Naive thymus-derived CD8-positive, alpha-beta T cell (primary cell): ENCODE measurements around the gene PRM3. TPM values are rescaled to one million over a fixed set of nuclear protein-coding genes. Genes with fewer than 3 reads are reported as not detected.

ENCODE experiments used
- ATAC-seq, 2 donors: fragments of 150-1000 bp; cut with Tn5 transposase in 1 of 2; sonication (Bioruptor Pico), chemical (Tn5 transposase) in 1 of 2; 1 replicate in 1 of 2; 2 replicates in 1 of 2; pipeline ENCODE4 v1.10.0; 2021; ENCODE audit warnings: mild to moderate bottlenecking in 2 of 2, moderate library complexity in 2 of 2
- POLR2A ChIA-PET: fragments of 350-600 bp; sonication (Branson Sonifier 250); formaldehyde crosslinking; loops from one replicate; lab custom pipeline; 2021; ENCODE audit warnings: antibody characterized with exemption; lab: Charles Lee
- DNase-seq, 10 donors: peaks; one replicate each; pipeline versions ENCODE4 v3.0.0 to v3.0.0-alpha.2; 2020 to 2022
- H3K27ac Mint-ChIP-seq, 10 donors: one replicate each; pipeline ENCODE4 v1.8.0; 2020 to 2022; ENCODE audit warnings: mild to moderate bottlenecking in 10 of 10, mixed read lengths in 10 of 10, moderate library complexity in 4 of 10, inconsistent platforms in 1 of 10
- H3K27me3 Mint-ChIP-seq, 5 donors: one replicate each; pipeline ENCODE4 v1.8.0; 2021 to 2022; ENCODE audit warnings: mixed read lengths in 5 of 5
- H3K36me3 Mint-ChIP-seq, 3 donors: one replicate each; pipeline ENCODE4 v1.8.0; 2020 to 2022; ENCODE audit warnings: mixed read lengths in 3 of 3, mild to moderate bottlenecking in 2 of 3, inconsistent platforms in 1 of 3
- H3K4me1 Mint-ChIP-seq, 4 donors: one replicate each; pipeline ENCODE4 v1.8.0; 2021 to 2022; ENCODE audit warnings: mixed read lengths in 4 of 4
- H3K4me3 Mint-ChIP-seq, 10 donors: one replicate each; pipeline ENCODE4 v1.8.0; 2020 to 2022; ENCODE audit warnings: mild to moderate bottlenecking in 10 of 10, mixed read lengths in 10 of 10, moderate library complexity in 6 of 10, inconsistent platforms in 1 of 10
- H3K9me3 Mint-ChIP-seq, 9 donors: one replicate each; pipeline ENCODE4 v1.8.0; 2020 to 2022; ENCODE audit warnings: mixed read lengths in 9 of 9, mild to moderate bottlenecking in 3 of 9, inconsistent platforms in 1 of 9, moderate library complexity in 1 of 9
- polyA plus RNA-seq, 3 donors: library from polyadenylated mRNA; unstranded; fragments of 300-500 nt; fragmentation: Illumina TruSeq; gene quantifications; one replicate each; pipeline ENCODE4 v1.2.3, GENCODE V29; 2021
- total RNA-seq, 8 experiments: library from RNA in 2 of 8; stranded (reverse) in 2 of 8; gene quantifications; one replicate each; pipeline ENCODE4 v1.2.3 and lab custom pipeline; 2021 to 2026

The PRM3 gene
- total and polyA plus RNA-seq, 5 experiments from 2014 or later = not detected

- H3K4me1 Mint-ChIP-seq = peaks cover 28 to 56% (median 53%) of the 10 kb centered on the region in 4 donors
- POLR2A ChIA-PET = interaction anchor here (0.6 to 7.7 kb wide), 10 partner anchors 20 to 328 kb away, joined by 3 to 148 read pairs (median 7); no protein-coding TSS in a partner anchor
- peak overlapping the region; percentile 74 to 95 (median 85) for H3K4me3 Mint-ChIP-seq
- ATAC-seq = no peak
- H3K36me3 Mint-ChIP-seq = peaks cover 0 to 16% (median 3%) of the 10 kb centered on the region in 3 donors
- no peaks in the 10 kb centered on the region for H3K27me3 Mint-ChIP-seq
- DNase-seq = peak in 7 of 10 donors; percentile 30 to 45 (median 38)
- no peaks in the 10 kb centered on the region for H3K9me3 Mint-ChIP-seq
- H3K27ac Mint-ChIP-seq = peak overlapping the region; percentile 75 to 92 (median 84)
Measured at GRCh38 chr16:11253009-11253994, 20.1 kb downstream of the PRM3 start.

DNA sequence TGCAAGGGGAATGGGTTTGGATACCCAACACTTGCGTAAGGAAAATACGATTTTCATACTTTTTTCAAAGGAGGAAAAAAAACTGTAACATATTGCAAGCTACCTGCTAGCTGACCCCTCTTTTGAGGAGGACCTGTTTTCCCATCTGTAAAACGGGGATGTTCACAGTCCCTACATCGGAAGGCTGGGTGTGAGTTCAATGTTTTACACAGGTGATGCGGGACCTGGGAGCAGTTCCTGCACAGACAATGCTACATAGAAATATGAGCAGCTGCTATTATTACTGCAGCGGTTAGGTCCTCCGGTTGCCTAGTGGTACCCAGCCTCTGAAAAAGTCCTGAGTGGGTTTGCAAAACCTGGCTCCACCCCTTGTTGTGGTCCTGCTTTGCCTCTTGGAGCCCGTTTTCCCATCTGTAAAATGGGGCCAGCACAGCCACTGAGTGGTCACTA is 20.9 kb downstream of the PRM3 start:
- Mint-ChIP-seq H3K9me3 (no peaks in the 10 kb centered on the region), H3K4me3 (peak overlapping the region; percentile 74 to 95 (median 85)), H3K4me1 (peaks cover 26 to 51% (median 48%) of the 10 kb centered on the region in 4 donors), H3K36me3 (peaks cover 0 to 16% (median 3%) of the 10 kb centered on the region in 3 donors), H3K27me3 (no peaks in the 10 kb centered on the region), H3K27ac (peak overlapping the region; percentile 86 to 97 (median 92))
- POLR2A ChIA-PET = interaction anchor here (0.6 to 1.9 kb wide), 5 partner anchors 20 to 104 kb away, joined by 3 to 19 read pairs (median 4); no protein-coding TSS in a partner anchor
- ATAC-seq (no peak), DNase-seq (no peak)

- POLR2A ChIA-PET = interaction anchor here (0.6 to 1.9 kb wide), 6 partner anchors 19 to 217 kb away, joined by 3 to 19 read pairs (median 4); no protein-coding TSS in a partner anchor
- ATAC-seq (peak; percentile 9 to 36), DNase-seq (peak; percentile 50 to 84 (median 72))
- no peaks in the 10 kb centered on the region for H3K27me3 Mint-ChIP-seq
- peak overlapping the region; percentile 86 to 97 (median 93) for H3K27ac Mint-ChIP-seq
- H3K4me3 Mint-ChIP-seq = peak overlapping the region; percentile 74 to 95 (median 85)
- no peaks in the 10 kb centered on the region for H3K9me3 Mint-ChIP-seq
- peaks cover 21 to 44% (median 41%) of the 10 kb centered on the region in 4 donors for H3K4me1 Mint-ChIP-seq
- peaks cover 0 to 16% (median 3%) of the 10 kb centered on the region in 3 donors for H3K36me3 Mint-ChIP-seq
Measured at GRCh38 chr16:11251525-11252481, 21.6 kb downstream of the PRM3 start.

- Mint-ChIP-seq H3K4me3 (peak overlapping the region in 3 of 10 donors; percentile 7 to 91 (median 43)), H3K27me3 (no peaks in the 10 kb centered on the region), H3K36me3 (peaks cover 0 to 16% (median 3%) of the 10 kb centered on the region in 3 donors), H3K9me3 (no peaks in the 10 kb centered on the region), H3K27ac (peak overlapping the region in 7 of 10 donors; percentile 86 to 97 (median 93)), H3K4me1 (peaks cover 21 to 41% (median 39%) of the 10 kb centered on the region in 4 donors)
- DNase-seq = no peak
- POLR2A ChIA-PET = interaction anchor here (0.7 to 1.9 kb wide), 3 partner anchors 18 to 216 kb away, joined by 3 to 19 read pairs (median 10); no protein-coding TSS in a partner anchor
- ATAC-seq = no peak
Measured at GRCh38 chr16:11250786-11251524, 22.5 kb downstream of the PRM3 start.

DNA sequence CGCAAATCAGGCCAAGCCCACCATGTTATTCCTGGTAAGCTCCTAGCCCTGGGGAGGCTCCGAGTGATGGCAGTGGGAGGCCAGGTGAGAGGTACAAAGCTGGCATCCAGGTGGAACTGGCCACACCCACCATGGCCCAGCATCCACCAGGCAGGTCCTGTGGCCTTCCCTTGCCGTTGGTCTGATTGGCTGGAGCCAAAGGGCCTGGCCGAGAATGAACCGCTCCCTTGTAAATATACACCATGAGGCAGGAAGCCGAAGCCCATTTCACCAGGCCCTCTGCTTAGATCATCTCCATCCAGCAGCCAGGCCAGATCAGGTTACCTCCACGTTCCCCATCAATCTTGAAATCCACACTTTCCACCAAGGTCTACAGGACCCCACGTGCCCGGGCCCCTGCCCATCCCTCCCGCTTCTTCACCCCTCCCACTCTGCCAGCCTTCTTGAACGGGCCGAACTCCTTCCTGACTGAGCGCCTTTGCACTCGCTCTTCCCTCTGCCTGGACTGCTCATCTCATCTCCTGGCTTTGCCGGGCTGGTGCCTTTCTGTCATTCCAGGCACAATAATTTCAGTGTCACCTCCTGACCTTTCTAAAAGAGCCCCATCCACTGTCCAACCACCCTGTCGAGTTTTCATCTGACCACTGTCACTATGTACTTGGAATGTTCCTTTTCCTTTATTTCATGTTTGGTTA is 23.2 kb downstream of the PRM3 start:
- DNase-seq (no peak), ATAC-seq (no peak)
- Mint-ChIP-seq H3K27ac (peak overlapping the region in 8 of 10 donors; percentile 12 to 96 (median 41)), H3K4me3 (peak overlapping the region in 1 of 10 donors; percentile 62), H3K4me1 (peaks cover 23 to 41% (median 39%) of the 10 kb centered on the region in 4 donors), H3K27me3 (no peaks in the 10 kb centered on the region), H3K9me3 (no peaks in the 10 kb centered on the region), H3K36me3 (peaks cover 0 to 16% (median 3%) of the 10 kb centered on the region in 3 donors)
- POLR2A ChIA-PET = no interaction called here

- Mint-ChIP-seq H3K36me3 (peaks cover 0 to 16% (median 3%) of the 10 kb centered on the region in 3 donors), H3K27me3 (no peaks in the 10 kb centered on the region), H3K27ac (peak overlapping the region in 5 of 10 donors; percentile 37 to 81 (median 43)), H3K4me3 (no peak overlapping the region), H3K4me1 (peaks cover 26 to 41% (median 38%) of the 10 kb centered on the region in 4 donors), H3K9me3 (no peaks in the 10 kb centered on the region)
- ATAC-seq = no peak
- no peak for DNase-seq
- POLR2A ChIA-PET = no interaction called here
Measured at GRCh38 chr16:11249233-11250061, 24.0 kb downstream of the PRM3 start.

GRCh38 chr16:11248133-11248532 is 25.3 kb downstream of the PRM3 start:
- peaks cover 0 to 10% (median 0%) of the 10 kb centered on the region in 3 donors for H3K36me3 Mint-ChIP-seq
- H3K9me3 Mint-ChIP-seq = no peaks in the 10 kb centered on the region
- POLR2A ChIA-PET = interaction anchor here (0.9 kb wide), 1 partner anchor 12 kb away, joined by 3 read pairs; no protein-coding TSS in a partner anchor
- H3K4me1 Mint-ChIP-seq = peaks cover 20 to 31% (median 27%) of the 10 kb centered on the region in 4 donors
- H3K27ac Mint-ChIP-seq = no peak overlapping the region
- no peak overlapping the region for H3K4me3 Mint-ChIP-seq
- ATAC-seq (no peak), DNase-seq (no peak)
- H3K27me3 Mint-ChIP-seq = no peaks in the 10 kb centered on the region

DNA sequence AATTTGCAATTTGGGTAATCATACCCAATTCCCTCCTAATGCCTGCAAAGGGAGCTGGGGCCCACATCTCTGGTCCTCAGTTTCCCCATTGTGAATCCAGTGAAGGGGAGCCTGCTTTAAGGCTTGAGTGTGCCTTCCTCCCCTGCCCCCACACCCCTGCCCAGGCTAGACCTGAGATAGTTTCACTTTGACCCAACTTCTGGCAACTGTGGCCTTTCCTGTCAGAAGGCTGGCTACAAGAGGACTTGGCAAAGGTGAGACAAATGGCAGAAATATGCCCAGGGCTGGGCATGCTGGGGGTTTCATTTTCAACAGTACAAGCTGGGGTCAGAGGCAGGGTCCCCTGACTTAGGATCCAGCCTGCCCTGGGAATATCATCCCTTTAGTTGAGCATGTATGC is 27.4 kb downstream of the PRM3 start:
- POLR2A ChIA-PET = interaction anchor here (0.8 to 1.3 kb wide), 2 partner anchors 9 to 108 kb away, joined by 3 to 5 read pairs; no protein-coding TSS in a partner anchor
- ATAC-seq = no peak
- Mint-ChIP-seq H3K9me3 (no peaks in the 10 kb centered on the region), H3K4me3 (no peak overlapping the region), H3K27ac (no peak overlapping the region), H3K27me3 (no peaks in the 10 kb centered on the region), H3K36me3 (no peaks in the 10 kb centered on the region), H3K4me1 (peaks cover 8 to 12% (median 11%) of the 10 kb centered on the region in 4 donors)
- no peak for DNase-seq

DNA sequence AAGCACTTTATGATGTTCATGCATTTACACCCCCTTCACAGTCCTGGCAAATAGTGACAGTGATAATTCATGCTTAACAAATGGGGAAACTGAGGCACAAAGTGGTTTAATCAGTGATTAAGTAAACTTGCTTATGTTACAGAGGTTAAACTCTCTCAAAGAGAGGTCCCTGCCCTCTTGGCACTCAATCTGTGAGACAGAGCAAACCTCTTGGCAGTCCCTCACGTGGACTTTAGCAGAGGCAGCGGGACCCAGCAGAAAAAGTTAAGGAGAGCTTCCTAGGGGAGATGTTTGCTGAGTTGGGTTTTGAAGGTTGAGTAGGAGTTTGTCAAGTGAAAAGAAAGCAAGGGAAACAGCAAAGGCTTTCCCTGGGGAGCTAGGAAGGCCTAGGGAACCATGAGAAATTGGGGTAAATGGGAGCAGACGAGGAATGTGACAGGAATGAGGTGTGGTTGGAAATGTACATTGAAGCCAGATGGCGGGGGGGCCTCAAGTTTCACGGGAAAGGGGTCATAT is 28.1 kb downstream of the PRM3 start:
- H3K36me3 Mint-ChIP-seq = no peaks in the 10 kb centered on the region
- POLR2A ChIA-PET = interaction anchor here (0.8 kb wide), 1 partner anchor 107 kb away, joined by 3 read pairs; no protein-coding TSS in a partner anchor
- no peaks in the 10 kb centered on the region for H3K9me3 Mint-ChIP-seq
- peak overlapping the region in 3 of 10 donors; percentile 33 to 68 (median 67) for H3K27ac Mint-ChIP-seq
- H3K4me1 Mint-ChIP-seq = peaks cover 2 to 12% (median 8%) of the 10 kb centered on the region in 4 donors
- ATAC-seq = no peak
- no peak for DNase-seq
- no peak overlapping the region for H3K4me3 Mint-ChIP-seq
- H3K27me3 Mint-ChIP-seq = no peaks in the 10 kb centered on the region

- no peaks in the 10 kb centered on the region for H3K36me3 Mint-ChIP-seq
- DNase-seq (no peak), ATAC-seq (no peak)
- H3K4me1 Mint-ChIP-seq = peaks cover 0 to 19% (median 7%) of the 10 kb centered on the region in 4 donors
- H3K9me3 Mint-ChIP-seq = no peaks in the 10 kb centered on the region
- POLR2A ChIA-PET = interaction anchor here (4.7 kb wide), 1 partner anchor 13 kb away, joined by 19 read pairs; the partner anchor contains the start of gene SOCS1
- no peaks in the 10 kb centered on the region for H3K27me3 Mint-ChIP-seq
- H3K4me3 Mint-ChIP-seq = no peak overlapping the region
- no peak overlapping the region for H3K27ac Mint-ChIP-seq
Measured at GRCh38 chr16:11242658-11243057, 30.8 kb downstream of the PRM3 start.
